GM18868 (cell line): ENCODE data around the gene MOSPD3.
"Not testable (repeated sequence)": the region's sequence is repeated elsewhere in the genome, so short reads cannot be mapped to it uniquely, and the experiment has no call there.

Source experiments
- ATAC-seq: cut with Tn5 transposase; IDR thresholded peaks from one replicate; pipeline ENCODE4 v1.9.1; 2021; ENCODE audit warnings: mild to moderate bottlenecking, moderate library complexity; ENCODE audit not compliant: unreplicated experiment

The MOSPD3 gene, protein sequence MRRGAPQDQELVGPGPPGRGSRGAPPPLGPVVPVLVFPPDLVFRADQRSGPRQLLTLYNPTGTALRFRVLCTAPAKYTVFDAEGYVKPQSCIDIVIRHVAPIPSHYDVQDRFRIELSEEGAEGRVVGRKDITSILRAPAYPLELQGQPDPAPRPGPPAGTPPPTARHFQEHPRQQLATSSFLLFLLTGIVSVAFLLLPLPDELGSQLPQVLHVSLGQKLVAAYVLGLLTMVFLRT

DNA sequence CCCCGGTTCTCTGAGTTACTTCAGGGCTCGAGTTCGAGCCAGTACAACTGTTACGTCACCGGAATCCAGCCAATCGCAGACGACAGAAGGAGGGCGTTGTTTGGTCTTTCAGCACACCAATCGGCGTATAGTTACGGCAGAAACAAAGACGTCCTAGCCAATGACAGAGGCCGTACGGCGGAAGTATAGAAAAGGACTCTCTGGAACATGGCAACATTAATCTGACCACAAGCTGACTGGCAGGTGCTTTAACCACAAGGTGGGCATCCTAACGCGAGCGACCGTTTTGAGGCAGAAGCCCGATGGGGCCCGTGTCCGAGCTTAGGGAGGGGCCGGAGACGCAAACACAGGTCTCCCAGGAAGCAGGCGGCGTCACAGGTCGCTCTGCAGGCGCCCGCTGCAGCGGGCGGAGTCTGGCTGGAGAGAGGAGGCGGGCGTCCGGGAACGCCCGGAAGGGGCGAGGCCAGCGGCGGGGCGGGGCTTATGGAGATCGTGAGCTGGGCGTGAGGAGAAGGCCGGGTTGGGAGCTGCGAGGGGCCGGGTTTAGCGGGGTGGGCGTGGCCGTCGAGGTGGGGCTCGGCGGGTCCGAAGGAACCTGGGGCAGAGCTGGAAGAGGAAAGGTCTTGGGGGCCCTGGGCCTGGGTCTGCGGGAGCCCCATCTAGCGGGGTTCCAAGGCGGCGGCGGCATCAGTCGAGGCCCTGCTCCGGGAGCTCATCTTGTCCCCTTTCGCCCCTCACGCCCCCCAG lies at the start of gene MOSPD3:
TSS of gene MOSPD3 (plus strand) at position 558 of the 747 bp plus-strand sequence. CDS start 252 bp downstream, outside the sequence.
- peak; percentile 89 for ATAC-seq

DNA sequence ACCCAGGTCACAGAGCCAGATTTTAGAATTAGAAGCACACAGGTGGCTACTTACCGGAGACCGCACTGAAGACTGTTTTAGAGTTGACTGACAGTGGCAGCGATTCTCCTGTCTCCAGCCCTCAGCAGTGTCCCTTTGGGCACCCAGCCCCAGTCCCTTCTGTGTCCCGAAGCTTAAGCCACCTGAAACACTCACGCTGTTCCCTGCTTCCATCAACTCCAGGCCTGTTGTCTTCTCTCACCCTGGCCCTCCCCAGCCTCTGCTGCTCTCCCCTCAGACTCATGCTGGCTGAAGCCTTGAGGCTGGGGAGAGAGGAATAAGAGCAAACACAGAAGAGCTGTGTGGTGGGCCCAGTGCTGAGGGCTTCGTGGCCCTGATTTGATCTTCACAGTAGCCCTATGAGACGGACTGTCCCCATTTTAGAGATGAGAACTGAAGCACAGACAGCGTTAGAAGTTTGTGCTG lies 49.2 kb upstream of the MOSPD3 start:
- no peak for ATAC-seq

DNA sequence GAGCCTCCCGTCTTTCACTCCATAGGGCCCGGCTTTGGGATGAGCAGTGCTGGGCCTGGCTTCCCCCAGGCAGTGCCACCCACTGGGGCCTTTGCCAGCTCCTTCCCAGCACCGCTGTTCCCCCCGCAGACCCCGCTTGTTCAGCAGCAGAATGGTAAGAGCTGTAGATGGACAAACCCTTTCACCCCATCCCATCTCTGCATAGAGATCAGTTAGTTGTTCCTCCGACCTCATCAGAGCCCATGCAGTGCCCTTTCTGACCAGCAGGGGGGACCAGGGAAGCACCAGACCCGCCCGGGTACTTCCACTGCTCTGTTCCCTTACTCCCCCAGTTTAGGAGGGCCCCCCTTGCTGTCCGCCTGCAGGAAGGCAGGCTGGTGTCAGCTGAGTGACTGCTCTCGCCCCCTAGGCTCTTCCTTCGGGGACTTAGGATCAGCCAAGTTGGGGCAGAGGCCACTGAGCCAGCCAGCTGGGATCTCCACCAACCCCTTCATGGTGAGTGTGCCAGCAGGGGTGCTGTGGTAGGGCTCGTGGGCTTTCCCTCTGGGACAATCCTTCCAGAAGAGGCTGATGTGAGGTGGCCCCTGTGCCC lies 48.4 kb upstream of the MOSPD3 start:
- ATAC-seq = no peak

DNA sequence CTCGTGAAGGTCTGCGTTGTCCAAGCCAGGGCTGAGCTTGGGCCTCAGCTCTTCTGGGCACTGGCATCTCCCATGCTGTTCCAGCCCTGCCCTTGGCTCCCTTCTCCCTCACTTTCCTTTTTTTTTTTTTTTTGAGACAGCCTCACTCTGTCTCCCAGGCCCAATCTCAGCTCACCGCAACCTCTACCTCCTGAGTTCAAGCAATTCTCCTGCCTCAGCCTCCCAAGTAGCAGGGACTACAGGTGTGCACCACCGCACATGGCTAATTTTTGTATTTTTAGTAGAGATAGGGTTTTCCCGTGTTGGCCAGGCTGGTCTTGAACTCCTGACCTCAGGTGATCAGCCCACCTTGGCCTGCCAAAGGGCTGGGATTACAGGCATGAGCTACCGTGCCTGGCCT lies 47.9 kb upstream of the MOSPD3 start:
- not testable (repeated sequence) for ATAC-seq

DNA sequence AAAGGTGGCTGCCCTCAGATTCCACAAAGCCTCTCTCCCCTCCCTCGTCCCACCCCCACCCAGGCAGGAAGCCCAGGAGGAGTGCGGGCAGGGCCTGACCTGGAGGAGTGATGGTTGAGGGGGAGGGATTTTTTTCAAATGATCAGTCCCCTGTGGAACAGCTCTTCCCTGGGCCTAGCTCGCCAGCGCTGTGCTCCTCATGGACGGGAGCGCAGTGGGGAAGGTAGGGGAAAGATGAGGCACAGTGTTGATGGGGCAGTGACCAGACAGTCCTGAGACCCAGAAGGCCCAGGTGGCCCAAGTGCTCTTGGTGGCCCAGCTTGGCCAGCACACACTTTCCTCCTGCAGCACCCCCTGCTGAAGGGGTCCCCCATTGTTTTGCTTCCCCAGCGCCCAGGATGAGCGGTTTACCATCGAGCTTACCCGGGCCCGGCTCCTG lies 47.2 kb upstream of the MOSPD3 start:
- no peak for ATAC-seq

DNA sequence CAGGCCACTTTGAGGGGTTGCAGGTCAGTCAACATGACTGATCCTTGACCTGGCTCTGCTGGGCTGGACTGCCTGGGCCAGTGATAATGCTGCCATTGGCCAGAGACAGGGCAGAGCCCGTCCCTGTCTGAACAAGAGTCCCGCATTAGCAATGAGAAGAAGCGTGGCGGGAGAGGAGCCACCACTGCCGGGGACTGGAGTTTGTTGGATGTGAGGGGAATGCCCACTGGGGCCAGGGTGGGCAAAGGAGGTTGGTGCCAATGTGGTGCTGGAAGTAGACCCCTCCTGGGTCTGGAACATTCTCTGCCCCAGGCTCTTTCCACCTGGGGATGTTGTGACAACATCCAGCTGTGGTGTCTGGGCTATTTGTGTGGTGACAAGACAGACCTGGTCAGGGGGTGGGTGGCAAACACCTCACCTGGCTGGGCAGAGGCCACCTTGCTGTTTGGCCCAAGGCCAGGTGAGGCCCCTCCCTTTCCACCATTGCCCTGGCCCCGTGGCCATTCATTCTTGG lies 46.3 kb upstream of the MOSPD3 start:
- no peak for ATAC-seq

DNA sequence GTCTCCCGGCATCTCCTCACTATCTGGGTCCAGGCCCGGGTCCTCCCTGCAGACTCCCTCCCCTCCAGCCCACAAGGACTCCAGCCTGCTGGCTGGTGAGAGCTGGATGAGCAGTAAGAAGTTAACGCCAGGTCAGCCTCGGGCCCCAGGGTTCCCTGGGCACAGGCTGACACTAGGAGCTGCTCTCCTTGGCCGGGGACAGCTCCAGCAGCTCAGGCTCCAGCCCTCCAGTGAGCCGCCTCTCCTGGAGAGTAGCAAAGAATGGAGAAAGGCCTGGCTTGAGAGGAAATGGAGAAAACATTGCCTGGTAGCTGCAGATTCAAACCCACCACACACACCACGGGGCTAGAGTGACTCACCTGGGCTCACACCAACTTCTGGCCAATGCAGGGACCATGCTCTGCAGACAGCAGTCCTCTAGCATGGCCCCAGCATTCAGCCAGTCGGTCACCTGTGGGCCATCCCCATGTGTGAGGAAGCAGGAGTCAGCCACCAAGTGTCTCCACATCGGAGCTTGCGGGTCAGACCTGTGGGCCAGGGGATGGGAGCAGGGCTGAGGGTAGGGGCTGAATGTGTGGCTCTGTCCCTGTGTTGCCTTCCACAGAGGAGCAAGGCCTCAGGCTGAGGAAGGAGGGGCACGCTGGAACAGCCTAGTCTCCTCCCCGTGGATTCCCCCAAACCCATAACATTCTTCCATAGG lies 45.2 kb upstream of the MOSPD3 start:
- no peak for ATAC-seq

DNA sequence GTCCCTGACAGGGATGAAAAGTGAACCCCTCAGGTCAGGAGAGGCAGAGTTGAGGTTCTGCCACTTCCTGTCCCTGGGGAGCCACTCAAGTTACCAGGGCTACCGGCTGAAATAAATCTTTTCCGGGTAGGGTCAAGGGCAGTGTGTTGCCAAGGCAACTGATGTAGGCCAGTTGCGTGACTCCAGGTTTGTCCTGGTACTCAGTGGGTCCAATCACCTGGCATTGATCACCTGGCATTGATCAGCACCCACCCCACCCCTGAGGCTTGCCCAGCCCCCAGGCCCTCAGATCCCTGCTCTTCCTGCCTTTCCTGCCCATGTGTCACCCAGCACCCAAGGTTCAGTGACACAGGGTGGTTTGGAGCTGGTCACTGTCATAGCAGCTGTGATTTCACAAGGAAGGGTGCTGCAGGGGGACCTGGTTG lies 44.6 kb upstream of the MOSPD3 start:
- ATAC-seq = no peak

DNA sequence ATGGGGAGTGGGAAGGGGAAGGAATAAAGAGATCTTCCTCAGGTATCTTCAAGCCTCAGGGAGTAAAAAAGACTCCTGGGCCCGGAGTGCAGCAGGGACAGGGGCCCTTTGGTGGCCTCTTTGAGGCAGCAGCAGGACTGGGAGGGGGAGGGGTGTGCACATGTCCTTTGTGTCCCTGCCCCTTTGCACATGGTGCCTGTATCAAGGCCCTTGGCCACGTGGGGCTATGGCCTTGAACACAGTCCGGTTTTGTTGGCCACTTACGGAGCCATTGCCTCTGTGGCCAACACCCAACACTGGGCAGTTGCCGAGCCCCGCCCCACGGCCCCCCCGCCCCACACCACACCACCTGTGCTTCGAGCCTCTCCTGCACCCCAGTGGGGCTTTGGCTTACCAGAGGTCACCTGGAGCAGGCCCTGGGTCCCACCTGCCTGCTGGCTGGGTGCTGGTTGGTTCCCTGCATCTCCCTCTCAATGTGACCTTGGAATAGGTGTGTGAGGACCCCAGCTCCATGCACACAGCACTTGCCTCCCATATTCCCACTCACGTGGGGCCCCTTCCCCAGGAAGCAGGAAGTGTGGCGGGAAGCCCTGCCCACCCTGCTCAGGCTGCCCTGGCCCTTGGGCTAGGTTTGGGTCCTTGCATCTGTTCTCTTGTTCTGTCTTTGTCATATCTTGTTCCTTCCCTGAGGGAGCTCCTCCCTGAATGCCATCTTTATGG lies 44.0 kb upstream of the MOSPD3 start:
- no peak for ATAC-seq

DNA sequence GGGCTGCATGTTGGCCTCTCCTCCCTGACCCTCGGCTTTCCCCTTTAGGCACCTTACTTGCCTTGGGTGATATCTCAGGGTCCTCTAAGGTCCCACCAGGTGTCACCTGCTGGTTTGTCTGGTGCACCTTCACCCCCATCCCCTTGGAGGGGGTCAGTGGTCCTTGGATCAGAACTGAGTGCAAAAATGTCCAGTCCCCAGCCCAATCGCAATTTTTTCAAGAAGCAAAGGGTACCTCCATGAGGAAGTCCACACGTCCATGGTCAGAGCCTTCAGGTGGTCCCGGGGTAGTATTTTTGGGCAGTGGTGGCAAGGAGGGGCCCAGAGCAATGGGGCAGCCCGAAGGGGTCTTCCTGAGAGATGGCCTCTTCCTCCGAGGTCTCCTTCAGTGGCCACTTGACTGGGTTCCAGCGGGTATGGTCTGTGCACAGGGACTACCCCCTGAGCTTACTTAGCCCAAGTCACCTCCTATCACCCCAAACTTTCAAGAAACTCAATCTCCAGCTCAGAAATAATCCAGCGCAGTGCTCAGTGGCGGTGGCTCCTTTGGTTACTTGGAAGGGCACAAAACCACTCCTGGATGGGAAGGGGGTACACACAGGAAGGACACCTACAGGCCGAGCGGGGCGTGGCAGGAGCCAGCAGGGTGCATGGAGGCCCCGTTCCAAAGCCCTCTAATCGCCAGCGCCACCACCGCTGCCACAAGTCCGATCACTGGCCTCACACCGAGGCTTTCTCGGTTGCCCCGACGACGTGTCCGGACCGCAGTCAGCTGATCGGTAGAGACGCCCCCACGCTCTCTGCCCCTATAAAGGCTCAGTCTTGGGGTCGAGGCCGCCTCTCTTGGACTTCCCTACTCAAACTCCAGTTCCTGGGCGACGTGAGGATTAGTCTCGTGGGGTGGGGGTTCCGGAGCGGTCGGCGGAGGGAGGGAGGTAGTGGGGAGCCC lies 43.2 kb upstream of the MOSPD3 start:
- no peak for ATAC-seq

DNA sequence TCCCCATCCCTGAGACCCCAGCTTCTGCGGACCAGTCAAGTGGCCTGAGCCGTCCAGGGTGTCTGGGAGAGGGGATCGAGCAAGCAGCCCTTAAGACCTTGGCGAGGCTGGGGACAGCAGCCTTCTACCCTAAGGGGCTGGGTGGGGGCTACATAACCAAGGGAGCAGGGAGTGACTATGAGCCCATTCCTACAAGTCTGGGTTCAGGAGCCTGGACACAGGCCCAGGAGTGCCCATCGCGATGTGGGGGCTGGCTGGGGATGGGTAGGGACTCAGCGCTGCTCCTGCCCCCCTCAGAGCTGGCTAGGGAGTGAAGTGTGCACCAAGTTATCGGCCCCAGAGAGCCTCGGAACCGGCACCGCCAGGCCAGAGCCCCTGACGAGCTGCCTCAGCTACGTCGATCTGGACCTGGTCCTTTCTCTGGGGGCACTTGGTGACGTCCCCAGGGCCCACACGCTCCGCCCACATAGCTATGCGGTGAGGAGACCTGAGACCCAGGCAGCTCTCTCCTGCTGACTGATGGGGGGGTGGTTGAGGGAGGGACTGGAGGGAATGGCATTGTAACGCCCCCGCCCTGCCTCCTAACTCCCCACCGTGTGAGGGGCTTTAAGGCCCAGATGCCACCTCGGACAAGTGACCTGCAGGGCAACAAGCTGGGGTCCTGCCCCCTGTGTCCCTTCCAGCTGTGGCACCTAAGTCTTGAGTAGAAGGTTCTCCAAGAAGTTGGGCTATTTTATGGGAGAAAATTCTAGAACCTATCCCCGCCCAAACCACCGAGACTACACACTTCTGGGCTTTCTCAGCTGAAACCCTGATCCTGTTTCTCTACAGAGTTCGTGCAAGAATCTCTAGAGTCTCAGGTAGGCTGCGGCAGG lies 41.1 kb upstream of the MOSPD3 start:
- no peak for ATAC-seq

DNA sequence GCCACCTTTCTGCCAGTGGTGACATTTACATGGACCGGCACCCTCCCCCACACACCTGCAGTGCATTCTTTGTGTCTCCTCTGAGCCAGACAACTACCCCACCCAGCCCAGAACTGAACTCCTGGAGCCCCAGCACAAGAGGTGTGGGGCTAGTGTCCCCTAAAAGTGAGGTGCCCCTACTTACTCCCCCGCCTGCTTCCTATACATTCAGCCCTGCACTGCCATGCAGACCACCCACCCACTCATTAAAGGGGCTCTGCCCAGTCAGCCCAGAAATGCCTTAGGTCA lies 40.6 kb upstream of the MOSPD3 start:
- ATAC-seq = no peak

DNA sequence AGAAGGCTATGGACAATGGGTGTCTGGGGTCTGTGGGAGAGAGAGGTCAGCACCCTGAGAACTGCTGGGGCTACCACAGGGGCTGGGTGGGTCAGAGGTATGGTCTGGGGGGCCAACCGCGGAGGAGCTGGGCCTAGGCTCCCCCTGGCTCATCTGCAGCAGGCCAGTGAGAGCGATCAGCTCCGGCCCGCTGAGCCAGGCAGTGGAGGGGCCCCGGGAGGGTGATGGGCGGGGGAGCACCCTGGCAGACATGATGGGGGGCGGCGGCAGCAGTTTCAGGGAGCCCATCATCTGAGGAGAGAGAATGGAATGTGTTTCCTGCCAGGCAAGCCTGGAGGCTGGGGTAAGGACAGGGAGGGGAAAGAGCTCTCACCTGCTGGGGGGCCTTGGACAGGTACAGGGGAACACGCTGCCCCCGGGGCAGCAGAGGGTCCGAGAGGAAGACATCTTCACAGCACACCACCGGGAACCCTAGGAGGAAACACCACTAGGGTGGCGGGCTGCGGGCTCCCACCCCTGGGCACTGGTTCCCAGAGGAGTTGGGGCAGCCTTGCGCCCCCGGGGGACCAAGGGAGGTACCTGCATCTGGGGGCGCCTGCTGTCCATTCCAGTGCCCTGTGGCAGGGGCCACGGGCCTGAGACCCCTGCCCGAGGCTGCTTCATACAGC lies 39.9 kb upstream of the MOSPD3 start:
- ATAC-seq = no peak

DNA sequence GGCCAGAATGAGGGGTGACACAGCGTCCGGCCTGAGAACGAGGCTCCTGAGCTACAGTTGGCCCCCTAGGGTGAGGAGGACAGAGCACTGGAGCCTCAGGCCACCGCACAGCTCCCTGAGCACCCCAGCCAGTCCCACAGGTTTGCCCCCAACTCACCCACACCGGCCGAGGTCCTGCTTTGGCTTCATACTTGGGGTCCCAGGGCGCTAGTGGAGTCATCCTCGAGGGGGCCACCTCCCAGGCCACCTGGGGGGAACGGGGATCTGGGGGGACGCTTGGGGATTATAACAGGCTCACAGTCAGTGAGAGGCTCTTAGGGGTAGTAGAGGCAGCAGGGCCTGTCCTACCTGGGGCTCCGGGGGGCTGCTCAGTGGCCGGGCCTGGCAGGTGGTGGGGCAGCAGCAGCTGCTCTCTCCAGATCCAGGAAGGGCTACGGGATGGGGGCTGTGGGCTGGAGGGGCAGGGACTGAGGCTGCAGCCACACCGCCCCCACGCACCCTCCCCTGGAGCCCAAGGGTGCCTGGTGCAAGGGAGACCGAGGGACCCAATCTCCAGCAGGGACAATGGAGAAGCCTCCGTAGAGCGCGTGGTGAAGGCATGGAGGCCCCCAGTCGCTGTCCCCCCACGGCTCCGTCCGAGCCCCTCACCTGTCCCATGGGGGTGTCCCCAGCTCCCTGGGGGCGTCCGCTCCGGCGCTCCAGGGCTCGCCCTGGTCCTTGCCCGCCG lies 39.2 kb upstream of the MOSPD3 start:
- ATAC-seq = no peak

DNA sequence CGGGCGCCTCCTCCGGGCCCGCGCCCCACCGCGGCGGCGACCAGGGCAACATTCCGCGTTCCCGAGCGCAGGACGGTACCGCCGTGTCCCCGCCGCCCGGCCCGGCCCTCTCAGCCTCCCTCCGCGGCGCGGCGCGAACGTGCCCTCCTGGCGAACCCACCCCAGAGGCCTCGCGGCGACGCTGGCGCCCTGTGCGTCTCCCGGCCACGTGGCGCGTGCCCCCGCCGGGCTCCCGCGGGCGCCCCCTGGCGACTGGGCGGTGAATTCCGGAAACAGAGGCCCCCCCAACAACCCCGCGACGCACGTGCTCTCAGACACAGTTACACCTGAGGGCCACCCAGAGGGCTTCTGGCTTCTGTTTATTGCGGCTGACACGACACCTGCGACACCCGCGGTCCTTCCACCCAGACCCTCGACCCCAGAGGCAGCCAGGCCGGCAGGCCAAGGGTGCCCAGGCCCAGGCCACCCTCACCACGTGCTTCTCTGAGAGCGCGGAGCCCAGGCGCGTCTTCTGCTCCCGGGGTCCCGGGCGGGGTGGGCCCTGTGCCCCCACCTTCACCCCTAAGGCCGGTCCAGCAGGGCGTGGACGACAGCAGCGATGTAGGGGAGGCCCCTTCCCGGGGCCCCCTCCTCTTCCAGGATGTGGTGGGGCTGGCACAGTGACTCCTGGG lies 38.5 kb upstream of the MOSPD3 start, which contains the start of gene SAP25:
TSS of gene SAP25 (minus strand) at position 210 of the 671 bp plus-strand sequence. CDS start at position 52, 158 bp downstream.
- ATAC-seq = no peak

DNA sequence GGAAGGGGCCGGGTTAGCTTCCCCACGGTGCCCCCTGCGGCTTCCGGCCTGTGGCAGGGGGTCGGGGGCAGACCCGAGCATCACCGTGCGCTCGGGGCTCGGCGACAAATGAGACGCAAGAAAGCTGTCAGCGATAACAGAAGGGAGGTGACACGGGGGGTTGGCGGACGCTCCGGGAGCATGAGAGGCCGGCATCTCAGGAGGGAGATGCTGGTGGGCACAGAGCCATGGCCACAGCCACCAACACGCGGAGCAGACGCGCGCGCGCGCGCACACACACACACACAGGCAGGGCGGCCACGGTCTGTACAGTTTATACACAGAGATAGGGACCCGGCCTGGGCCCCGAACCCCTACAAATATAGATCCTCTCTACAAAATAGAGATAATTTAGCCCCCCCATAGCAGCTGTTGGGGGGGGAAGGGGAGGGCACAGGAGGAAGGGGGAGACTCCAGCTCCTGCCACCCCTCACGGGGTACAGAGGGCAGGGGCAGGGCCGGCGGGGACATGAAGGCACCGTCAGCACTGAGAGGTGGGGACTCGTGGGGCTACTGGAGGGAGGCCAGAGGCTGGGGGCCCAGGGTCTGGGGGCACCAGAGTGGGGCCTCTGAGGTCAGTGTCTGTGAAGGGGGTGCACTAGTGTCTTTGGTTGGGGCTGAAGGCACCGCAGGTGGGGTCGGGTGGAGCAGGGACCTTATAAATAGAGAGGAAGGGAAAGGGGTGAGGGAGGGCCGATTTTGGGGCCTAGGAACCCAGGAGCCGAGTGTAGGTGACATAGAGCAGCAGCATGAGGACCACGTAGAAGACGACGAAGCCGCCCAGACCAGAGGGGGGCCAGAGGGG lies 37.8 kb upstream of the MOSPD3 start:
- ATAC-seq = no peak
